DMS153 (cell line): ENCODE measurements around the gene CCDC136.

Source experiments
- DNase-seq: peaks from one replicate; lab custom pipeline; 2025; lab: John Stamatoyannopoulos, UW

Gene CCDC136

DNA sequence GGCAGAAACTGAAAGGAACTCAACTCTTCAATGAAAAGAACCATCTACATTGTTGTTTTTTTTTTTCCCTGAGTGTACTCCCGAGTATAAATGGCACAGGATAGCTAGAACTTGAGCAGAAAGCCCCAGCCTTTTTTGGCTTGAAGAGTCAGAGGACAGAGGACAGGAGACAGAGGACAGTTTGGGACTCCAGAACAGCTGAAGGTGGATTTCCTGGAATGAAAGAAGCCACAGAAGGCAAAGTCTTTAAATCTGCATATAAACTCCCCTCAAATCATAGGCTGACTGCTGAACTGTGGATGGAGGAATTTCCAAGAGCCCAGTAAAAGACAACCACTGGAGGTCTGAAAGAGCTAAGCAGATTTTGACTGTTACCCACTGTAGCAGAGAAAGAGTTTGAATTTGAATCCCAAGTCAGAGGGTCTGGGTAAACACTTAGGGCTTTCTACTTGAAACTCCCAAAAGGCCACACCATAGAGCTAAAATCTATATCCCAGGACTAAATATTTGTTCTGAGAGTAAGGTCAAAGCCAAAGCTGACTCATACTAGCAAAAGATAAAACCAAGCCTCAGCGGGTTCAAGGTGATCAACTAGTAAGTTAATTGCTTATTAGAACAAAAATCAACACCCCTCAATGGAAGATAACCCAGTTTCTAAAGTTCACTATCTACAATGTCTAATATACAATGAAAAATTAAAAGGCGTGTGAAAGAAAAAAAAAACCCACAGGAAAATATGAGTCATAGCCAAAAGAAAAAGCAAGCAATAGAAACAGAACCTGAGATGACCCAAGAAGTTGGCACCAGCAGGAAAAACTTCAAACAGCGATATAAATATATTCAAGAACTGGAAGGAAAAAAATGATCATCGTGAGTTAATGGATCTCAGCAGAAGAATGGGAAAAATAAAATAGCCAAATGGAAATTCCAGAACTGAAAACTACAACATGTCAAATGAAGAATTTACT, 14.3 kb upstream of the CCDC136 start:
- no peak for DNase-seq

DNA sequence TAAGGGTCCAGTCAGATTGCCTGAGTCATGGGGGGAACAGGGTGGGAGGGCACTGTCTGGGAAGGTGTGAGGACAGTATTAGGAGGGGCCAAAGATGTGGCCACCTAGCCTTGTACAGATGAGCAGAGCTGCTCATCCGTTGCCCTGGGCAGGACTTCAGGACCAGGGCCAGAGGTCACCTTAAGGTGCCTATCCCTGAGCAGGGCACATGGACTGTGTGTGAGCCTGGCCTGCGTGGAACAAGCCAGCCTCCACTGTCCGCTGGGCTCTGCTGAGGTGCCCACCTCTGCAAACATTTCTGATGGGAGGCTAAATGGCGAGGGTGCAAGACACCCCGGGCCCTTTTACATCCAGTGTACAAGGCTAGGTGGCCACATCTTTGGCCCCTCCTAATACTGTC, 12.8 kb upstream of the CCDC136 start:
- no peak for DNase-seq

DNA sequence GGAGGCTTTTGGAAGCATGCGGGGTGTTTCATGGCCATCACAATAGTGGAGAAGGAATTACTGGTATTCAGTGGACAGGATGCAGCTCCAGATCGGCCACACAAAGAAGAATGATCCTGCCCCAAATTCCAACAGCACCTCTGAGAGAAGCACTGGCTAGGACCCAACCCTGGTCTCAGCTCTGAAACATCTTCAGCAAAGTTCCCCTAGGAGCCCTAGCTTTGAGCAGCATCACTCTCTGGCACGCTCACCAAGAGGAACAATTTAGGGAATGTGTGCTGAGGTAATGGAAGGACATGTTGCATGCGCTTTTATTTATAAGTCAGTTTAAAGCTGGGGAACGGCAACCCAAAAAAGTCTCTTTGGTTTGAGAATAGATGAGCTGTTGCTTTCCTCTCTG, 10.6 kb upstream of the CCDC136 start:
- DNase-seq: no peak

DNA sequence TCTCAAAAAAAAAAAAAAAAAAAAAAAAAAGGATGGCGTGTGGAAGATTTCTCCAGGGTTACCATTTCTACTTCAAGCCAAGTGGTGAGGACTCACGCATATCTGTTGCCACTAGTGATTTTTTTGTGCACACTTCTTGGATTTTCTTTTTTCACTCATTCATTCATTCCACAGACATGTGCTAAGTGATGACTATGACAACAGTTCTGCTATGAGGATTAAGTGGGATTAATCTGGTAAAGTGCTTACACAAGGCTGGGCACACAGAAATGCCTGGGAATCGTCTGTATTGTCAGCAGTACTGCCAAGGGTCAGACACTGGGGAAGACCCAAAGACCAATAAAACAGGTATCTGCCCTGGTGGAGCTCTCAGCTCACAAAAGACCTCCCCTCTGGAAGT, 9.9 kb upstream of the CCDC136 start:
- no peak for DNase-seq

DNA sequence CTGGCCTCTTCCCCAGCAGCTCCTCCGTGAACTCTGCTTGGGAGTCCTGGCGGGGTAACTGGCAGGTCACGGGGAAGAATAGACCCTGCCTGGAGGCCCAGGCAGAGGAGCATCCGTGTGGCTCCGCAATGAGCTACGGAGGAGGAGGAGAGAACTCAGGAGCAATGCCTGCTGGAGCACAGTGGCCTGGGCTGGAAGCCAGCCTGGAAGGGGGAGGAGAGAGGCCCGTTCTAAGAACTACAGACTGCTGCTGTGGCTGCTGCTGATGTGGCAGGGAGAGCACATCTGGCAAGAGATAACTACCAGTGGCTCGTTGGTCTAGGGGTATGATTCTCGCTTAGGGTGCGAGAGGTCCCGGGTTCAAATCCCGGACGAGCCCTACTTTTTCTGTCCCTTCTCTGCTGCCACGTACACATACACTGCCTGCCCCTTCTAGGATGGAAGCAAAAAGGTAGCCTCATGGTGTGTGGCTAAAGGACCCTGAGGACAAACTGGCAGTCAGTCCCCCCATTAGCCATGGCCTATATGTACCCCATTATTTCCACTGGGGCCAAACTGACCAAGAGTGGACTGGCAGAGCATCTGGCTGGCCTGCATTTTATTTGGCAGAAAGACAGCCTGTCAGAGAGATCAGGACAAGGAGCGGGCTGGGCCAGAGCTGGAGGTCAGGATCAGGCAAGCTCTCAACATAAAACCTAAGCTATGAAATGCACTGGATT, 8.5 kb upstream of the CCDC136 start:
- no peak for DNase-seq

DNA sequence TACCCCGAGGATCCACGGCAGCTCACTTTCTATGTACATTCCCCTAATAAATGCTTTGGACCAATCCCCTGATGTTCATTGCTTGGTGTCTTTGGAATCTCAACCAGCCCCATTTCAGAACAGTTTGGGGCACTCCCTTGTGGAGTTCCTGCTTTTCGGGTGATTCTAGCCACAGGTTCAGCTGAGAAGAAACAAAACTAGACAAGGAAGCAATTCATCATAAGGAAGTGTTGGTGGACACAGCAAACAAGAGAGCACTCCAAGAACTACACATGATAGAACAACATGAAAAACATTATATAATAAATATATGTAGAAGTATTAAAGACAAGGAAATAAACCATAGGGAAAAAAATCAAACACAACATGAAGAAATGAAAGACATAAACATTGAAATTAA, 6.0 kb upstream of the CCDC136 start:
- DNase-seq: no peak

DNA sequence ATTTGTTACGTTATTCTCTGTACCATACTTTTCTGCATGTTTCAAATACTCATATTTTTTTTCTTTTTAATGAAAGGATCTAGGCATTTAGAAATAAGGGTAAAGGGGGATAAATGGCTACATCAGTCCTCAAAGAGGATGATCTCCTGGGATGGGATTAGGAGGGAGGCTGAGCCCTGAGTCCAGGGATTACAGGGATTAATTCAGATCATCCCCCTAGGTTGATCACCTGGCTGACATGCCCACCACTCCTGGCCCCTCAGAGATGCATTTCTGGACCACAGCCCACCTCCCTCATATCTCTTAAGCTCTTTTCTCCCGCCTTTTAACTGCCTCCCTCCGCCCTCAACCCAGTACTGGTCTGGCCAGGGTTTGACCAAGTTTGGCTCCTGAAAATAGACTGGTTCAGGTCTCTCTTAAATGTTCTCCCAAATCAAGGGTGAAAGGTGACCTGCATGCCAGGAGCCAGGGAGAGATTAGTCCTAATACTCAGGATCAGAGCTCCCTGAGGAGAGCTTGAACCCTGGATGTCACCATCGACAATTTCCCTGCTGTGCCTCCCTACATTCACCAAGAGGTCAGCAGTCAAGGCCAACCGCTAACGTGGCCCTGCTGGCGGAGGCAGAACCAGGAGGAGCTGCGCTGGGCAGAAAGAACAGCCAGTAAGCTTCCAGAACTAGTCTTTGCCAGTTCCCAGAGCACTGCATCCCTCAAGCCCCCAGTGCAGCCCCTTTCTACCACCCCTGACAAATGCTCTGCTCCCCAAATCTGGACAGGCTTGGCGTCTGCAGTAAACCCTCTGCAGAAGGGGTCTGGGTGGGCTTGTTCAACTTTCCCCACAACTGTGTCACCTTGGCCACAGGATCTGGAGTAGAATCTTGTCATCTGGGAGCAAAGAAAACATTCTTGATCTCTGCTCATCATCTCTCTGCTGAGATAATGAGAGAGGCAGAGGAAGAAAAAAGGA, 3.0 kb upstream of the CCDC136 start:
- DNase-seq: no peak

DNA sequence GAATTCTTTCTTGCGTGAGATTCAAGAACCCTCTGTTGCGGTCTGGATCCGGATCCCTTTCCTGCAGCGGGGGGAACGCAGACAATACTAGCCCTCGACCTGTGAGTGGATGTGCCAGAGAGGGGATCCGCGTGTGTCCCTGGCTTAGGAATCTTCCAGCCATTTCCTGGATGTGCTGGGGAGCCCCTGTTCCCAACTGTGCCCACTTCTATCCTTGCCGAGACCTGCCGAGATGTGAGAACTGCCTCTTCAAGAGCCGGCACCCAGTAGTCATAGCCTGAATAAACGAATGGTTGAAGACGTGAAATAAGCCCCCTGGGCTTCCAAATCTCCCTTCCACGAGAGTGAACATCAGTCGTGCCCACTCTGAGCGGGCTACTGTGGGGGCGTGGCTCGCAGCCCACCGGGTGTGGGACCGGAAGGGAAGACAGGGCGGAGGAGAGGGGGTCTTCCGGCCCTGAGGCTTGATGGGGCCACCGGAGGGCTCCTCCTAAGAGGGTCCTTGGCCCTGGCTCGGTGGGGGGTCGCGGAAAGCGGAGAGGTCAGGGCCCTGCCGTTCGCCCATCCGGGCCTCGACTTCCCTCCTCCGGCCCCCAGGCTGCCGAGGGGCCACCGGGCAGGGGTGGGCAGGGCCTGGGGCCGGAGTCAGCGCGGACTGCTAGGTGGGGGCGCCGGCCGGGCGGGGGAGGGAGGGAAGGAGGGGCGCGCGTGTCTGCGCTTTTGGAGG, 1.3 kb upstream of the CCDC136 start:
- no peak for DNase-seq

DNA sequence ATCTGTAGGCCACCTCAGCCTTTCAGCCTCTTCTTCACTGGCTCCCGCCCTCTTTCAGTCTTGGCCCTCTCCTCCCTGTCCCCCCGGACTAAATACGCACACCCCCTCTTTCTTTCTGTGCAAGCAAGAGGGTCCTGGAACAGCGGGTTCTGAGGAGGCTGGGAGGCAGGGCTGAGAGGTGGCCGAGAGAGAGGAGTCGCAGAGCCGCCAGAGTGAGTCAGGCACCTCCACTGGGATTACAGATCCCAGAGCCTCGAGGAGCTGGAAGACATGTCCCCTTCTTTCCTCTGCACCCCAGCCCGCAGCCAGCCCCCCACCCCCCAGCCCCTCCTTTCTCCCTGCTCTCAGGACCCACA, 182 bp downstream of the CCDC136 start:
- DNase-seq: no peak

DNA sequence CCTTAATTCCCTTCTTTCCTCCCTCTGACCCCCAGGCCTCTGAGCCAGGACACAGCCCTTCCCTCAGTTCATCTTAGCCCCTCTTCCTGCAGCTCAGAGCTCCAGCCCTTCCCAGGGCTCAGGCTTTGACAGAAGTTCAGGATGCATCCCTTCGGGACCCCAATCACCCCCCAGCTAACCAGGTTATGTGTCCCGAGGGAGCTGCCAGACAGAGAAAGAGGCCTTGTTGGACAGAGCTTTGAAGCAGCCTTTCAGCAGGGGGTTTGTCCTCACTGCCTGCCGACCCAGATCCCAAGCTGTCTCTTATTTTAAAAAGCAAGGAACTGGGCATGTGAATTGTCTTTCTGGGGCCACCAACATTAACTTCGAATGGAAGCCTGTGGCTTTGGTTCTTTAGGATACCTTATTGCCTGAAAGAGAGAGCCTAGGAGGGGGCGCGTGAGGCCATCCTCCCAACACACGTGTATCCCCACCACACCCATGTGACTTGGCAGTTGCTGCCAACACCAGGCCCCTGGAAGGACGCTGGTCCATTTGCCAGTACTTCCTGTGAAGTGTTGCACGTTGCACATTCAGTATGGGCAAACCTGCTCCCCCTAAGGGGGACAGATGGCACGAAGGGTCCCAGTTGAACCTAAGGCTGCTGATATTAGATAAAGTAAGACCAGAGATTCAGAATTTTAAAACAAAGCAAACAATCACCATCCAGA, 858 bp downstream of the CCDC136 start:
- DNase-seq: no peak

DNA sequence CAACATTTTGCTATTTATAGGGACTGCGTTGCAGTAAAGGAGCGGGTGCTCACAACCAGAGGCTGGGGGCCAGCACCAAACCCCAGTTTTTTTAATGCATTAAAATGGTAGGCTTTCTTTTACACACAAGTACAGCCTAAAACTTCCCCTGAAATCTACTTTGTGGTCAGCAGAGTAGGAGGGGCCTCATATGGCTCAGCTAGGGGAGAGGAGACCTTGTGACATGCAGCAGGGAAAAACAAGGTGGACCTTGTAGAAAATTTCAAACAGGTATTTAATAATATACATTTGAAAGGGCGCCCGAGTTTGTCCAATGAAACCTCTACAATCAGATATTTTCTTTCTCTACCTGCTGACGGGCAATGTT, 1.4 kb downstream of the CCDC136 start:
- DNase-seq: no peak

DNA sequence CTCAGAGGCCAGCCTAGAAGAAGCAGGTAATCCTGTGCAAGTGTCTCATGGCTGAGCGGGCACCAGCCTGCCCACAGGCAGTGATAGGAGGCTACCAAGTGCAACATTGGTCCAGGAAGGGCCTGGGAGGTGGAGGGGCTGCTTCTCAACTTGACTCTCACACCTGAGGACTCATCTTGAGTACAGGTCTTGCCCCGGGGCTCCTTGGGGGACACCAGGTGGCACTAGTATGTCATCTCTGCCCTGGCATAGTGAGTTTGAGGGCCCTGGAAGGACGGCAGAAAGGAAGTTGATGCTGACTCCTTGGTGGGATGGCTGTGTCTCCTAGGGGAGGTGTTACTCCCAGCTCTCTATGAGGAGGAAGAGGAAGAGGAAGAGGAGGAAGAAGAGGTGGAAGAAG, 2.3 kb downstream of the CCDC136 start:
- no peak for DNase-seq

DNA sequence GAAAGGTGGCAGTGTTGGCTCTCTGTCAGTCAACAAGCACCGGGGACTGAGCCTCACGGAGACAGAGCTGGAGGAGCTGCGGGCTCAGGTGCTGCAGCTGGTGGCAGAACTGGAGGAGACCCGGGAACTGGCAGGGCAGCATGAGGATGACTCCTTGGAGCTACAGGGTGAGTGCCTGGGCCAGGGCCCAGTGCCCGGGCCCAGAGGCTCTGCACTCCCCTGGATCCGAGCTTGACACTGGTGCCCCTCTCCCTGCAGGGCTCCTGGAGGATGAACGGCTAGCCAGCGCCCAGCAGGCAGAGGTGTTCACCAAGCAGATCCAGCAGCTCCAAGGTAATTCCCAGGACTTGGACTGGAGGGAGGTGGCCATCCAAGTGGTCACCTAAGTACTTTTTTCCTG, 2.7 kb downstream of the CCDC136 start:
- no peak for DNase-seq

DNA sequence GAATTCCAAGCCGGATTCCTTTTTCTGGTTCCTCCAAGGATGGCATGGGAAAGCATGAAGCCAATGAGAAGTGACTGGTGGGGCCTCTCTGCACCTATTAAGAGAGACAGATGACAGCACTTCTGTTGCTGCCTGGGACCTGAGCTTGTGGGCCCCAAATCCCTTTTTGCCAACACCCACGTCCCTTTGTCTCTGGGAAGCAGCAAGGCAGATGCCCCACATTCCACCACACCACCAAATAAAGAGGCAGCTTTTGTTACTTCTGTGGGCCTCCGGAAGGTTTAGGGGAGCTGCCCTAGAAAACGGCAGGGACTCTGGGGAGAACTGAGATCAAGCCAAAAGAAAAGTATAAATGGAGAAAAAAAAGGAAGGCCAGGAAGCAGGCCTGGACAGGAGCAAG, 3.4 kb downstream of the CCDC136 start:
- no peak for DNase-seq

DNA sequence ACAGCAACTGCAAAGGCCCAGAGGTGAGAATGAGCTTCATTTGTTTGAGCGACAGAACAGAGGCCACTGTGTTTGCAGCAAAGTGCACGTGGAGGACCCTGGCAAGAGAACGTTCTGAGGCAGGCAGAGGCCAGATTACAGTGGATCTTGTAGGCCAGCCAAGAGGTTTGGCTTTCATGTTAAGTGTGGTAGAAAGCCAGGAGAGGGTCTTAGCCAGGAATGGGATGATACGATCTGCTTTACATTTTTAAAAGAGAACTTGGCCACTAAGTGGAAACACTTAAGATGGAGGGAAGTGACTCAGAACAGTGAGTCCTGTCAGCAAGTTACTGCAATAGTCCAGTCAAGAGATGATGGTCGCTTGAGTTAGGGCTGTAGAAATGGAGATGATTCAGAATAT, 4.6 kb downstream of the CCDC136 start:
- DNase-seq: no peak

DNA sequence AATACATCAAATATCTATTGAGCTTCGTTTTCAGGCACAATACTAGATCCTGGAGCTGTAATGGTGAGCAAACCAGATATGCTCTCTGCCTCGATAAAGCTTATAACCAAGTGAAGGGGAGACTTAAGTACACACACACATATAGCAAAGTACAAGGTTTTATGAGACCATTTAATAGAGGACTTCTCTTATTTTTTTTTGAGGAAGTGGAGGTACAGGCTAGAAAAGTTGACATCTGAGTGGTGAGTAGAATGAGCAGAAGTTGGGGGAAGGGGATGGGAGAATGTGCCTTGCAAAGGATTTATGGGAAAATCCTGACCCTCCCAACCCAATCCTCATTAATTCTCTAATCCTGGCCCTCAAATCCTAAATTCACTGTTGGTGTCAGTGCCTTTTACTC, 7.7 kb downstream of the CCDC136 start:
- DNase-seq: no peak

DNA sequence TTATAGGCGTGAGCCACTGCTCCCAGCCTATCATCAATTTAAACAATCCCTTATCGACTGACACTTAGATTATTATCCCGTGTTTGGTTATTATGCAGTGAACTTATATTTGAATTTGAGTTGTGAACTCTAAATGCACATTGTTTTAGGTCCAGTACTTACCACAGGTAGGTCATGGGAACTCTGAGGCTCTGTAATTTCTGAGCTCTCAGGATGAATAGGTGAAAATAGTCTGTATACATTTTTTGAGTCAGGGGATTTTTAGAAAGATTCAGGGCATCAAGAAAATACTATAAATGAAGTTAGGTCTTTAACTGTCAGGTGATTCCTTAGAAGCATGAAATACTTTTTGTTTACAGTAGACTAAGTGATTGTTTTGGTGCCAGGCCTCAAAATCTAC, 8.8 kb downstream of the CCDC136 start:
- no peak for DNase-seq

DNA sequence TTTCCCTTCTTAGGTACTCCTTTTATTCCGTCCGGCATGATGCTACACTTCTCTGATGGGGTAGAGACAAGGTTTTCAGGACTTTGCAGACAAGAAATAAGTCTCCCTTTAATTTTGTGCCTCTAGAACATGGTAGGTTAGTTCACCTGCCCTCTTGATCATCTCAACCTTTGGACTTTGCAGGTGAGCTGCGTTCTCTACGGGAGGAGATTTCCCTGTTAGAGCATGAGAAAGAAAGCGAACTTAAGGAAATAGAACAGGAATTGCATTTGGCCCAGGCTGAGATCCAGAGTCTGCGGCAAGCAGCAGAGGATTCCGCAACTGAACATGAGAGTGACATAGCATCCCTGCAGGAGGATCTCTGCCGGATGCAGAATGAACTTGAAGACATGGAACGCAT, 9.2 kb downstream of the CCDC136 start:
- no peak for DNase-seq

DNA sequence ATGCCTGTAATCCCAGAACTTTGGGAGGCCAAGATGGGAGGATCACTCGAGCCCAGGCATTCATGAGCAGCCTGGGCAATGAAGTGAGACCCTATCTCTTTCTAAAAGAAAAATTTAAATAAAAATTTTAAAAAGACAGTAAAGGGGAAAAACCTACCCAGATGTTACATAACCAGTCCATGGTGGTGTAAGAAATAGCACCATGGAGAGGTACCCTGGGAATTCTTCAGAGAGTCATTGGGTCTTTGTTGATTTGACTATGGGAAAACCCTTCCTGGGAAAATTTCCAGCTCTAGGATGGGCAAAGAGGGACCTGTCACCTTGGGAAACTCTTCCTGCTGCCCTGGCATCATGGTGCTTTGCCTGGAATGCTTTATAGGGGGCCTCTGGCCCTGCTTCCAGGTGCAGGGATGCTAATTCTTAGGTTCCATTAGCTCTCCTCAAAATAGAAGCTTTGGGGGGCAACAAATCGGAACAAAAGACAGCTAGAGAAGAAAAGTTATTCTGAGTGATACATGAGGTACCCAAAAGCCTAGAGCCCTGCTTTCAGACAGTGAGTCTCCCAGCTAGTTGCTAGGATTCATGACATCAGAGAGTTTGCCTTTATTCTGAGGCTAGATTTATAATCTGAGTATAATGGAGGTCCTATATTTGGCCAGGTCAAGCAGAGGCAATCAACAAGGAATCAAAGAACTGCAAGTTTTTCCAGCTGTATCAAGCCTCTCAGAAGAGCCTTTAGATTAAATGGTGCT, 10.1 kb downstream of the CCDC136 start:
- no peak for DNase-seq

DNA sequence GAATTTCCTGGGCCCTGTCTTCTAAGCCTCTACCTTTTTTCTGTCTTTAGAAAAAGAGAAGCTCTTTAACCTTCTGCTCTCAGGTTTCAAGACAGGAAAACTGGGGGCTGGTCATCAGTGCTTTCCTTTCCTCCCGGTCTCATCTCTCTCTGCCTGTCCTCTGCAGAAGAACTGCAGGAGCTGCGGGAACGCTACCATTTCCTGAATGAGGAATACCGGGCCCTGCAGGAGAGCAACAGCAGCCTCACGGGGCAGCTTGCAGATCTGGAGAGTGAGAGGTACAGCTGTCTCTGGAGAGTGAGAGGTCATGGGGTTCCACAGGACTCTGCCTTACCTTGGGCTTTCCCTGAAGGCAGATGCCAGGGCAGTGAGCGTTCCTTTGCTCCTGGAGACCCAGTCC, 12.7 kb downstream of the CCDC136 start:
- no peak for DNase-seq
